ENCODE results near the gene TMEM132A. TPM values are rescaled to one million over a fixed set of nuclear protein-coding genes. Genes with fewer than 3 reads are reported as not detected.

TMEM132A gene
- total and polyA plus RNA-seq, 2 of the 13 experiments (the other 11 are each of a cell fraction or from before 2014, with no cell fraction given) = 11.1 to 32.9 TPM

- no peak for TF ChIP-seq ZSCAN22 (CRISPR knock-in tag; IDR thresholded peaks at IDR 0.05)
- TF ChIP-seq KMT2B (CRISPR knock-in tag; IDR thresholded peaks at IDR 0.05) = peak; percentile 78
- peak; percentile 94 for TF ChIP-seq DMAP1 (CRISPR knock-in tag; IDR thresholded peaks at IDR 0.05)
- TF ChIP-seq TARDBP (CRISPR knock-in tag; IDR thresholded peaks at IDR 0.05) = 0 out of 2 replicates have a peak, but pooled peaks have one; percentile 8
- TF ChIP-seq TEAD3 (CRISPR knock-in tag; optimal IDR thresholded peaks at IDR 0.05; ENCODE audit: borderline replicate concordance) = peak; percentile 74
- no peak for TF ChIP-seq KLF12 (CRISPR knock-in tag; IDR thresholded peaks at IDR 0.05; ENCODE audit: borderline replicate concordance)
- no peak for TF ChIP-seq RBAK (CRISPR knock-in tag; IDR thresholded peaks at IDR 0.05)
- no peak for TF ChIP-seq ZNF263 (CRISPR knock-in tag; IDR thresholded peaks at IDR 0.05)
- TF ChIP-seq, protein P1, sequence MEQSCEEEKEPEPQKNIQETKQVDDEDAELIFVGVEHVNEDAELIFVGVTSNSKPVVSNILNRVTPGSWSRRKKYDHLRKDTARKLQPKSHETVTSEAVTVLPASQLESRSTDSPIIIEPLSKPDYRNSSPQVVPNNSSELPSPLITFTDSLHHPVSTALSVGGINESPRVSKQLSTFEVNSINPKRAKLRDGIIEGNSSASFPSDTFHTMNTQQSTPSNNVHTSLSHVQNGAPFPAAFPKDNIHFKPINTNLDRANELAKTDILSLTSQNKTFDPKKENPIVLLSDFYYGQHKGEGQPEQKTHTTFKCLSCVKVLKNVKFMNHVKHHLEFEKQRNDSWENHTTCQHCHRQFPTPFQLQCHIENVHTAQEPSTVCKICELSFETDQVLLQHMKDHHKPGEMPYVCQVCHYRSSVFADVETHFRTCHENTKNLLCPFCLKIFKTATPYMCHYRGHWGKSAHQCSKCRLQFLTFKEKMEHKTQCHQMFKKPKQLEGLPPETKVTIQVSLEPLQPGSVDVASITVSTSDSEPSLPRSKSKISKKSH (CRISPR knock-in tag; IDR thresholded peaks at IDR 0.05; ENCODE audit: borderline replicate concordance) = no peak
- TF ChIP-seq, protein P2, sequence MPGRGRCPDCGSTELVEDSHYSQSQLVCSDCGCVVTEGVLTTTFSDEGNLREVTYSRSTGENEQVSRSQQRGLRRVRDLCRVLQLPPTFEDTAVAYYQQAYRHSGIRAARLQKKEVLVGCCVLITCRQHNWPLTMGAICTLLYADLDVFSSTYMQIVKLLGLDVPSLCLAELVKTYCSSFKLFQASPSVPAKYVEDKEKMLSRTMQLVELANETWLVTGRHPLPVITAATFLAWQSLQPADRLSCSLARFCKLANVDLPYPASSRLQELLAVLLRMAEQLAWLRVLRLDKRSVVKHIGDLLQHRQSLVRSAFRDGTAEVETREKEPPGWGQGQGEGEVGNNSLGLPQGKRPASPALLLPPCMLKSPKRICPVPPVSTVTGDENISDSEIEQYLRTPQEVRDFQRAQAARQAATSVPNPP (CRISPR knock-in tag; IDR thresholded peaks at IDR 0.05) = 0 out of 2 replicates have a peak, but pooled peaks have one; percentile 48
- TF ChIP-seq RNF2 (conservative IDR thresholded peaks at IDR 0.05; ENCODE audit: low read depth) = no peak; the same call in 1 of the 2 replicates
- TF ChIP-seq ZNF543 (CRISPR knock-in tag; IDR thresholded peaks at IDR 0.05) = peak; percentile 91; the same call in 1 of the 2 replicates
- TF ChIP-seq, protein P3, sequence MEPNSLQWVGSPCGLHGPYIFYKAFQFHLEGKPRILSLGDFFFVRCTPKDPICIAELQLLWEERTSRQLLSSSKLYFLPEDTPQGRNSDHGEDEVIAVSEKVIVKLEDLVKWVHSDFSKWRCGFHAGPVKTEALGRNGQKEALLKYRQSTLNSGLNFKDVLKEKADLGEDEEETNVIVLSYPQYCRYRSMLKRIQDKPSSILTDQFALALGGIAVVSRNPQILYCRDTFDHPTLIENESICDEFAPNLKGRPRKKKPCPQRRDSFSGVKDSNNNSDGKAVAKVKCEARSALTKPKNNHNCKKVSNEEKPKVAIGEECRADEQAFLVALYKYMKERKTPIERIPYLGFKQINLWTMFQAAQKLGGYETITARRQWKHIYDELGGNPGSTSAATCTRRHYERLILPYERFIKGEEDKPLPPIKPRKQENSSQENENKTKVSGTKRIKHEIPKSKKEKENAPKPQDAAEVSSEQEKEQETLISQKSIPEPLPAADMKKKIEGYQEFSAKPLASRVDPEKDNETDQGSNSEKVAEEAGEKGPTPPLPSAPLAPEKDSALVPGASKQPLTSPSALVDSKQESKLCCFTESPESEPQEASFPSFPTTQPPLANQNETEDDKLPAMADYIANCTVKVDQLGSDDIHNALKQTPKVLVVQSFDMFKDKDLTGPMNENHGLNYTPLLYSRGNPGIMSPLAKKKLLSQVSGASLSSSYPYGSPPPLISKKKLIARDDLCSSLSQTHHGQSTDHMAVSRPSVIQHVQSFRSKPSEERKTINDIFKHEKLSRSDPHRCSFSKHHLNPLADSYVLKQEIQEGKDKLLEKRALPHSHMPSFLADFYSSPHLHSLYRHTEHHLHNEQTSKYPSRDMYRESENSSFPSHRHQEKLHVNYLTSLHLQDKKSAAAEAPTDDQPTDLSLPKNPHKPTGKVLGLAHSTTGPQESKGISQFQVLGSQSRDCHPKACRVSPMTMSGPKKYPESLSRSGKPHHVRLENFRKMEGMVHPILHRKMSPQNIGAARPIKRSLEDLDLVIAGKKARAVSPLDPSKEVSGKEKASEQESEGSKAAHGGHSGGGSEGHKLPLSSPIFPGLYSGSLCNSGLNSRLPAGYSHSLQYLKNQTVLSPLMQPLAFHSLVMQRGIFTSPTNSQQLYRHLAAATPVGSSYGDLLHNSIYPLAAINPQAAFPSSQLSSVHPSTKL (CRISPR knock-in tag; IDR thresholded peaks at IDR 0.05) = peak; percentile 45
- peak; percentile 45; the same call in 1 of the 2 replicates for TF ChIP-seq RAD21 (CRISPR knock-in tag; IDR thresholded peaks at IDR 0.05)
- TF ChIP-seq EP300 (IDR thresholded peaks at IDR 0.05; ENCODE audit: low read depth in 2 of 2, low read length in 2 of 2) = no peak
- TF ChIP-seq EP300 (CRISPR knock-in tag; IDR thresholded peaks at IDR 0.05; ENCODE audit: borderline replicate concordance) = no peak
- peak; percentile 95 for TF ChIP-seq GATAD1 (CRISPR knock-in tag; IDR thresholded peaks at IDR 0.05)
- peak; percentile 70 for TF ChIP-seq TGIF2 (CRISPR knock-in tag; IDR thresholded peaks at IDR 0.05)
- peak; percentile 69 for TF ChIP-seq IKZF4 (CRISPR knock-in tag; IDR thresholded peaks at IDR 0.05; ENCODE audit: borderline replicate concordance, low read depth, not compliant biosample characterization)
- TF ChIP-seq RORA (CRISPR knock-in tag; IDR thresholded peaks at IDR 0.05) = no peak
- TF ChIP-seq, protein P4, sequence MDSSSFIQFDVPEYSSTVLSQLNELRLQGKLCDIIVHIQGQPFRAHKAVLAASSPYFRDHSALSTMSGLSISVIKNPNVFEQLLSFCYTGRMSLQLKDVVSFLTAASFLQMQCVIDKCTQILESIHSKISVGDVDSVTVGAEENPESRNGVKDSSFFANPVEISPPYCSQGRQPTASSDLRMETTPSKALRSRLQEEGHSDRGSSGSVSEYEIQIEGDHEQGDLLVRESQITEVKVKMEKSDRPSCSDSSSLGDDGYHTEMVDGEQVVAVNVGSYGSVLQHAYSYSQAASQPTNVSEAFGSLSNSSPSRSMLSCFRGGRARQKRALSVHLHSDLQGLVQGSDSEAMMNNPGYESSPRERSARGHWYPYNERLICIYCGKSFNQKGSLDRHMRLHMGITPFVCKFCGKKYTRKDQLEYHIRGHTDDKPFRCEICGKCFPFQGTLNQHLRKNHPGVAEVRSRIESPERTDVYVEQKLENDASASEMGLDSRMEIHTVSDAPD (CRISPR knock-in tag; IDR thresholded peaks at IDR 0.05) = 0 out of 2 replicates have a peak, but pooled peaks have one; percentile 20
- 0 out of 2 replicates have a peak, but pooled peaks have one; percentile 53 for TF ChIP-seq ZNF709 (CRISPR knock-in tag; IDR thresholded peaks at IDR 0.05)
- peak; percentile 89; the same call in 1 of the 2 replicates for TF ChIP-seq DR1 (CRISPR knock-in tag; IDR thresholded peaks at IDR 0.05)
Measured at GRCh38 chr11:60906132-60906972, 17.9 kb upstream of the TMEM132A start, which contains the start of gene PRPF19 (continued).
